ENCODE data around the gene SGCA. TPM values are rescaled to one million over a fixed set of nuclear protein-coding genes. Genes with fewer than 3 reads are reported as not detected.

Gene SGCA
- total and polyA plus RNA-seq, 2 of the 13 experiments (the other 11 are each of a cell fraction or from before 2014, with no cell fraction given): not detected

- TF ChIP-seq ZNF318 (CRISPR knock-in tag; IDR thresholded peaks at IDR 0.05) (no peak), ZNF251 (CRISPR knock-in tag; IDR thresholded peaks at IDR 0.05) (no peak), ZFX (CRISPR knock-in tag; IDR thresholded peaks at IDR 0.05; ENCODE audit: low read depth) (no peak)
Observed at GRCh38 chr17:50169121-50169764, 3.4 kb downstream of the SGCA start (continued).
